ENCODE data around the gene PEX7. TPM values are rescaled to one million over a fixed set of nuclear protein-coding genes. Genes with fewer than 3 reads are reported as not detected.

Gene PEX7
- polyA plus RNA-seq, 3 donors, result 3.0 to 6.1 (median 3.9) TPM

- H3K27ac ChIP-seq (ENCODE audit: low read depth in 1 of 2, low read length in 2 of 2), result no peak overlapping the region
- no peaks in the 10 kb centered on the region for H3K36me3 ChIP-seq (replicated peaks in 1 of 2; ENCODE audit: control insufficient read depth in 1 of 2, insufficient read depth in 2 of 2, low read length in 2 of 2)
- no peak overlapping the region for H3K27ac Mint-ChIP-seq
- peaks cover 0 to 2% (median 0%) of the 10 kb centered on the region in 7 donors for H3K9me3 Mint-ChIP-seq
- H3K9ac ChIP-seq (ENCODE audit: insufficient read depth, low read length, poor library complexity, severe bottlenecking), result no peak overlapping the region
- no peak overlapping the region for H3K4me2 ChIP-seq (replicated peaks; ENCODE audit: extremely low read depth, low read length, poor library complexity, severe bottlenecking)
- H3K79me2 ChIP-seq (ENCODE audit: insufficient read depth, low read length), result no peaks in the 10 kb centered on the region
- peaks cover 8% of the 10 kb centered on the region for H3K4me1 Mint-ChIP-seq
- H3K4me1 ChIP-seq (ENCODE audit: control insufficient read depth in 1 of 2, insufficient read depth in 2 of 2, low read length in 2 of 2), result peaks cover 3 to 7% of the 10 kb centered on the region in 2 donors
- H3K36me3 Mint-ChIP-seq, result peaks cover 0 to 9% of the 10 kb centered on the region in 2 donors
- no CpG with 5 or more reads among the region's 1 CpG for WGBS (ENCODE audit: insufficient coverage)
- H3K27me3 Mint-ChIP-seq (ENCODE audit: low read depth in 3 of 3), result peaks cover 0 to 4% (median 0%) of the 10 kb centered on the region in 3 donors
- intact Hi-C loops (cut with micrococcal nuclease), result no loop called here
- H3K4me3 ChIP-seq (replicated peaks in 1 of 3; ENCODE audit: low read depth in 2 of 3, low read length in 3 of 3), result no peak overlapping the region
- no peaks in the 10 kb centered on the region for H3K27me3 ChIP-seq (ENCODE audit: control insufficient read depth in 2 of 2, insufficient read depth in 2 of 2, low read length in 2 of 2)
- H4K20me1 ChIP-seq (ENCODE audit: insufficient read depth, low read length), result no peaks in the 10 kb centered on the region
- H3K9me3 ChIP-seq (replicated peaks in 1 of 2; ENCODE audit: control insufficient read depth in 1 of 2, insufficient read depth in 1 of 2, low read length in 2 of 2), result no peaks in the 10 kb centered on the region
- no peak for TF ChIP-seq CTCF (IDR thresholded peaks at IDR 0.05)
- no peak overlapping the region for H3K4me3 Mint-ChIP-seq
- no peak for DNase-seq
- H2AFZ ChIP-seq (ENCODE audit: insufficient read depth, low read depth, low read length, poor library complexity, severe bottlenecking), result no peak overlapping the region
Observed at GRCh38 chr6:136887953-136888352, 65.6 kb downstream of the PEX7 start.

GRCh38 chr6:136889271-136890193 is 67.1 kb downstream of the PEX7 start:
- Mint-ChIP-seq H3K9me3 (peaks cover 0 to 2% (median 0%) of the 10 kb centered on the region in 7 donors), H3K27me3 (ENCODE audit: low read depth in 3 of 3) (peaks cover 0 to 4% (median 4%) of the 10 kb centered on the region in 3 donors), H3K36me3 (peaks cover 0 to 12% of the 10 kb centered on the region in 2 donors), H3K4me1 (peaks cover 8% of the 10 kb centered on the region), H3K27ac (no peak overlapping the region), H3K4me3 (no peak overlapping the region)
- intact Hi-C loops (cut with micrococcal nuclease), result no loop called here
- Histone ChIP-seq H3K4me1 (ENCODE audit: control insufficient read depth in 1 of 2, insufficient read depth in 2 of 2, low read length in 2 of 2) (peaks cover 3 to 7% of the 10 kb centered on the region in 2 donors), H3K27ac (ENCODE audit: low read depth in 1 of 2, low read length in 2 of 2) (no peak overlapping the region), H3K36me3 (replicated peaks in 1 of 2; ENCODE audit: control insufficient read depth in 1 of 2, insufficient read depth in 2 of 2, low read length in 2 of 2) (no peaks in the 10 kb centered on the region), H4K20me1 (ENCODE audit: insufficient read depth, low read length) (no peaks in the 10 kb centered on the region), H3K27me3 (ENCODE audit: control insufficient read depth in 2 of 2, insufficient read depth in 2 of 2, low read length in 2 of 2) (no peaks in the 10 kb centered on the region), H3K79me2 (ENCODE audit: insufficient read depth, low read length) (no peaks in the 10 kb centered on the region), H3K9me3 (replicated peaks in 1 of 2; ENCODE audit: control insufficient read depth in 1 of 2, insufficient read depth in 1 of 2, low read length in 2 of 2) (no peaks in the 10 kb centered on the region), H3K9ac (ENCODE audit: insufficient read depth, low read length, poor library complexity, severe bottlenecking) (no peak overlapping the region), H3K4me3 (replicated peaks in 1 of 3; ENCODE audit: low read depth in 2 of 3, low read length in 3 of 3) (no peak overlapping the region), H2AFZ (ENCODE audit: insufficient read depth, low read depth, low read length, poor library complexity, severe bottlenecking) (no peak overlapping the region), H3K4me2 (replicated peaks; ENCODE audit: extremely low read depth, low read length, poor library complexity, severe bottlenecking) (no peak overlapping the region)
- no peak for TF ChIP-seq CTCF (IDR thresholded peaks at IDR 0.05)
- DNase-seq, result peak in 1 of 3 donors; percentile 1
- WGBS (ENCODE audit: insufficient coverage), result no CpG with 5 or more reads among the region's 6 CpGs
